Mesothelial cell of epicardium (in vitro differentiated cells): ENCODE measurements around the gene RORB. TPM values are rescaled to one million over a fixed set of nuclear protein-coding genes. Genes with fewer than 3 reads are reported as not detected.

Experiments
- DNase-seq, 2 experiments: peaks; one replicate each; pipeline ENCODE4 v3.0.0; 2021; ENCODE audit warnings: low spot score in 2 of 2; ENCODE audit not compliant: unreplicated experiment in 2 of 2
- H3K27ac Mint-ChIP-seq: 2 replicates; pipeline ENCODE4 v1.8.0; 2021; ENCODE audit warnings: mixed read lengths
- H3K27me3 Mint-ChIP-seq: 2 replicates; pipeline ENCODE4 v1.8.0; 2021; ENCODE audit warnings: low read depth, mixed read lengths
- H3K36me3 Mint-ChIP-seq: 2 replicates; pipeline ENCODE4 v1.8.0; 2021; ENCODE audit warnings: mixed read lengths
- H3K4me1 Mint-ChIP-seq: 2 replicates; pipeline ENCODE4 v1.8.0; 2021; ENCODE audit warnings: mixed read lengths
- H3K4me3 Mint-ChIP-seq: 2 replicates; pipeline ENCODE4 v1.8.0; 2021; ENCODE audit warnings: mild to moderate bottlenecking, moderate library complexity, mixed read lengths
- H3K9me3 Mint-ChIP-seq: 2 replicates; pipeline ENCODE4 v1.8.0; 2021; ENCODE audit warnings: mixed read lengths
- total RNA-seq: library from RNA; stranded (reverse); gene quantifications from 3 replicates; pipeline ENCODE4 v1.2.1, GENCODE V29; 2021
- TF ChIP-seq, protein P1 (sequence below): fragments of 200-600 bp; sonication (generic); IDR thresholded peaks from one replicate; pipeline ENCODE4 v1.5.0; 2021; ENCODE audit warnings: antibody characterized with exemption; ENCODE audit not compliant: unreplicated experiment

RORB gene
- total RNA-seq, 1 donor from 2014 or later: 0.38 TPM

GRCh38 chr9:74501570-74501969 lies 4.4 kb downstream of the RORB start:
- Mint-ChIP-seq H3K9me3 (no peaks in the 10 kb centered on the region), H3K4me1 (peaks cover 28% of the 10 kb centered on the region), H3K27ac (no peak overlapping the region), H3K4me3 (no peak overlapping the region), H3K36me3 (no peaks in the 10 kb centered on the region), H3K27me3 (peaks cover 89% of the 10 kb centered on the region)
- no peak for DNase-seq
- TF ChIP-seq, protein P1, sequence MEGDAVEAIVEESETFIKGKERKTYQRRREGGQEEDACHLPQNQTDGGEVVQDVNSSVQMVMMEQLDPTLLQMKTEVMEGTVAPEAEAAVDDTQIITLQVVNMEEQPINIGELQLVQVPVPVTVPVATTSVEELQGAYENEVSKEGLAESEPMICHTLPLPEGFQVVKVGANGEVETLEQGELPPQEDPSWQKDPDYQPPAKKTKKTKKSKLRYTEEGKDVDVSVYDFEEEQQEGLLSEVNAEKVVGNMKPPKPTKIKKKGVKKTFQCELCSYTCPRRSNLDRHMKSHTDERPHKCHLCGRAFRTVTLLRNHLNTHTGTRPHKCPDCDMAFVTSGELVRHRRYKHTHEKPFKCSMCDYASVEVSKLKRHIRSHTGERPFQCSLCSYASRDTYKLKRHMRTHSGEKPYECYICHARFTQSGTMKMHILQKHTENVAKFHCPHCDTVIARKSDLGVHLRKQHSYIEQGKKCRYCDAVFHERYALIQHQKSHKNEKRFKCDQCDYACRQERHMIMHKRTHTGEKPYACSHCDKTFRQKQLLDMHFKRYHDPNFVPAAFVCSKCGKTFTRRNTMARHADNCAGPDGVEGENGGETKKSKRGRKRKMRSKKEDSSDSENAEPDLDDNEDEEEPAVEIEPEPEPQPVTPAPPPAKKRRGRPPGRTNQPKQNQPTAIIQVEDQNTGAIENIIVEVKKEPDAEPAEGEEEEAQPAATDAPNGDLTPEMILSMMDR: no peak

GRCh38 chr9:74503219-74503618 lies 6.1 kb downstream of the RORB start:
- H3K4me3 Mint-ChIP-seq: no peak overlapping the region
- DNase-seq: no peak
- TF ChIP-seq, protein P1: no peak
- no peak overlapping the region for H3K27ac Mint-ChIP-seq
- H3K4me1 Mint-ChIP-seq: peaks cover 16% of the 10 kb centered on the region
- H3K36me3 Mint-ChIP-seq: no peaks in the 10 kb centered on the region
- no peaks in the 10 kb centered on the region for H3K9me3 Mint-ChIP-seq
- peaks cover 86% of the 10 kb centered on the region for H3K27me3 Mint-ChIP-seq

GRCh38 chr9:74503666-74504065 lies 6.5 kb downstream of the RORB start:
- H3K9me3 Mint-ChIP-seq: no peaks in the 10 kb centered on the region
- H3K27ac Mint-ChIP-seq: no peak overlapping the region
- H3K4me3 Mint-ChIP-seq: no peak overlapping the region
- TF ChIP-seq, protein P1: no peak
- H3K4me1 Mint-ChIP-seq: peaks cover 14% of the 10 kb centered on the region
- peaks cover 87% of the 10 kb centered on the region for H3K27me3 Mint-ChIP-seq
- H3K36me3 Mint-ChIP-seq: no peaks in the 10 kb centered on the region
- no peak for DNase-seq

GRCh38 chr9:74511333-74511732 lies 14.2 kb downstream of the RORB start:
- Mint-ChIP-seq H3K27ac (no peak overlapping the region), H3K4me1 (no peaks in the 10 kb centered on the region), H3K27me3 (peaks cover 56% of the 10 kb centered on the region), H3K9me3 (no peaks in the 10 kb centered on the region), H3K4me3 (no peak overlapping the region), H3K36me3 (no peaks in the 10 kb centered on the region)
- no peak for DNase-seq
- TF ChIP-seq, protein P1: no peak

DNA sequence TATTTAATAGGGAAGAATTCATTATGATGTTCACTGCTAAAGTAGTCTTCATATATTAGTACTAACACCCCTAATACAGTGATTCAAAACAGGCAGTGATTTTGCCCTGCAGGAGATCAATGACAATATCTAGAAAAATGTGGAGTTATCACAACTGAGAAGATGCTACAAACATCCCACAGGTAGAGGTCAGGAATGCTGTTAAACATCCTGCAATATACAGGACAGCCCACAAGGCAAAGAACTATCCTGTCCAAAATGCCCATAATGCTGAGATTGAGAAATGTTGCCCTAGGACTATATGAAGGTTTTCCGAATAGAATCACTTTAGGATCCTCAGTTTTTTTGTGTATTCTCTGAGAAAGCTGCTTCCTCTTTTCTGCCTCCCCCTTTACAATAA lies 15.3 kb downstream of the RORB start:
- H3K4me1 Mint-ChIP-seq: no peaks in the 10 kb centered on the region
- H3K27me3 Mint-ChIP-seq: peaks cover 50% of the 10 kb centered on the region
- TF ChIP-seq, protein P1: no peak
- H3K9me3 Mint-ChIP-seq: no peaks in the 10 kb centered on the region
- no peak overlapping the region for H3K27ac Mint-ChIP-seq
- no peak overlapping the region for H3K4me3 Mint-ChIP-seq
- no peak for DNase-seq
- H3K36me3 Mint-ChIP-seq: no peaks in the 10 kb centered on the region

DNA sequence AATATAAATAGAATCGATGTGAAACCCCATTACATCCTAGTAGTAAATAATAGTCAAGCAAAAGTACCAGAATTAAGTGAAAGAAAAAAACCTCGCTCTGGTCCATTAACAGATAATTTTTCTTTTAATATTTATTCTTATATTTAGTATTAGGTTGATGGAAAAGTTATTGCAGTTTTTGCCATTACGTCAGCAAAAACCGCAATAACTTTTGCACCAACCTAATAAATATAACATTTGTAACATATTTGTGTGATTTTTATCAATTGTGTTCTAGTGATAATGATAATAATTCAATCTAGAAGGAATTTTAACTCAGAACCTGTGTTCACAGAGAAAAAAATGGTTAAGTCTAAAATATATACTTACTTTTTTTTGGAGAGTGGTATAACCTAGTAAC lies 16.1 kb downstream of the RORB start:
- TF ChIP-seq, protein P1: no peak
- Mint-ChIP-seq H3K27me3 (peaks cover 51% of the 10 kb centered on the region), H3K36me3 (no peaks in the 10 kb centered on the region), H3K4me1 (no peaks in the 10 kb centered on the region), H3K27ac (no peak overlapping the region), H3K9me3 (no peaks in the 10 kb centered on the region), H3K4me3 (no peak overlapping the region)
- no peak for DNase-seq
